HPDE6-E6E7 (cell line): Measurements from ENCODE around the gene MRAS.
A peak's percentile ranks its signal among the peaks of the same experiment; 100 is the strongest.
"Not testable (repeated sequence)": the region's sequence is repeated elsewhere in the genome, so short reads cannot be mapped to it uniquely, and the experiment has no call there.

Source experiments
- DNase-seq: peaks from one replicate; pipeline ENCODE4 v3.0.0; 2011; ENCODE audit warnings: missing footprints; ENCODE audit errors: extremely low spot score

MRAS gene

DNA sequence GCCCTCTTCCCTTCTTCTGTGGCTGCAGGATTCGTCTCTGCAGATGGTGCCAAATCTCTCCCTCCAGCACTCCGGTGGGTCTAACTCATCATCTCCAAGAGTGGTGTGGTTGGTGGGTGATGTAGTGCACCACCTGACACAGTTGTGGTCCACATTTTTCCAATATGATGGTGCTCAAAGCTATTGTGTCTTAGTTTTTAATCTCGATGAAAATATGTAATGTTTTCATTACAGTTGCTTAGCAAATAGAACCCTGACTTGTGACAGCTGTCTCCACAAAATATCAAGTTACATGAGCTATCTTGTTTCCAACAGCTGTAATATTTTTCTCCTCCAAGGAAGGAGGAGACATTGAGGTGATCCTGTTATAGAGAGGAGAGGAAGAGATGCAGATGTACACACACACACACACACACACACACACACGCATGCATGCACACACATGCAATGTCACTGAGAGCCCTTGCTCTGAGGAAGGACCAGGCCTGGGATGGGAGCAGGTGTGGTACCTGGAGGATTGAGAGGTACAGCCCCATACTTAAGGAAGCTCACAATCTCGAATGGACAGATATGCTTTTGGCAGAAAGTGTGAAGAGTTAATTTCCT lies 70.3 kb downstream of the MRAS start:
- no peak for DNase-seq

DNA sequence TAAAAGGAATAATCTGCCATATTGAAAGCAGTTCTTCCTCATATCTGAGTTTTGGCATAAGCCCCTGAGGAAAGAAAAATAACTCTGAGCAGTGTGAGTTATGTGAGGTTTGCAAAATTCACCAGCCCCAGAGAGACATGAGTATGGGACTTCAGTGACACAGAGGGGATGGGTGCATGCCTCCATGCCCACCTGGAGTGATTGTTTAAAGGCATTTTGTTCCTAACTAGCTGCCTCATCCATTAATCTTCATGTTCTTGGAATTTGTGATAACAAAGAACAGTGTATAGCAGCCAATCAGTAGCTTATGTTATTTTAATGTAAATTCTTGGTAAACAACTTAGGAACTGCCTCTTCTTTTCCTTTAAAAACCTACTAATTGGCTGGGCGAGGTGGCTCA lies 74.9 kb downstream of the MRAS start:
- DNase-seq, result no peak

DNA sequence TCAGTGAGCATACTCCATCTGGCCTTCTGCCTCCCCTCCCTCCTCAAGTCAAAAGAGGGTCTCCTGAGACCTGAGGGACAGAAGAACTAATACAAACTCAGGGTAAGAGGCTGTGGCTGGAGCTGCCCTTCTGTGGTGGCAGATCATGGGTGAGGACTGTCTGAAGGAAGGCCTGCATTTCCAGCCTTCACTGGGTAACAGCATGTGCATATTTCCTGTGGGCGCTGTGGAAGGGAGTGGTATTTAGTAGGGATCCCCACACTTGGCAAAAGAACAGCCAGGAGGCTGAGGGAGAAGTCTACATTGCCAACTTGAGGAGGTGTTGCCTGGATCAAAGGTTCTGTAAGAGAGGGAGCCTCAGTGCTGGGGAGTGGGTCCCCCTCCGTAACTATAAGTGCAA lies 75.9 kb downstream of the MRAS start:
- DNase-seq, result no peak

DNA sequence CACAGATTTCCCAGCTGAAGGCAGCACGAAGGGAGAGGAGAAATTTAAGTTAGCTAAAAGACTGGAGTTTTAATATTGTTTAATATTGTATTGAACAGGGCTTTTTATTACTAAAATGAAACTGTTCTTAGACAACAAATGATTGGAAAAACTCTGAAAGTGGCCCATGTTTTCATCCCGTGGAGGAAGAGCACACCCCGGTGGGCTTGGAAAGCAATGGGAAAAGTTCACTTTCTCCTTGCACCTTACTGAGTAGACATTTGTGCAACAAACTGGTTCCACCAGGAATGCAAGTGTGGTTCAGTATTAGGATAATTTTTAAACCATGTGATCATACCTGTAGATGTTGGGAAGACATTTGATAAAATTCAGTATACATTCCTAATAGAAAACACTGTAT lies 77.8 kb downstream of the MRAS start:
- no peak for DNase-seq

DNA sequence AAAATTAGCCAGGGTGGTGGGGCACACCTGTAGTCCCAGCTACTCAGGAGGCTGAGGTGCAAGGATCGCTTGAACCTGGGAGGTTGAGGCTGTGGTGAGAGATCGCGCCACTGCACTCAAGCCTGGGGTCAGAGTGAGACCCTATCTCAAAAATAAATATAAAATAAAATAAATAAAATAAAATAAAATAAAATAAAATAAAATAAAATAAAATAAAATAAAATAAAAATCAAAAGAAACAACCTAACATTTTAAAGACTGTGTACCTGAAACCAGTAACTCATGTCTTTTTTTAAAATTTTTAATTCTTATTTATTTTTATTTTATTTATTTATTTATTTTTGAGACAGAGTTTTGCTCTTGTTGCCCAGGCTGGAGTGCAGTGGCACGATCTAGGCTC lies 78.4 kb downstream of the MRAS start:
- DNase-seq, result not testable (repeated sequence)

DNA sequence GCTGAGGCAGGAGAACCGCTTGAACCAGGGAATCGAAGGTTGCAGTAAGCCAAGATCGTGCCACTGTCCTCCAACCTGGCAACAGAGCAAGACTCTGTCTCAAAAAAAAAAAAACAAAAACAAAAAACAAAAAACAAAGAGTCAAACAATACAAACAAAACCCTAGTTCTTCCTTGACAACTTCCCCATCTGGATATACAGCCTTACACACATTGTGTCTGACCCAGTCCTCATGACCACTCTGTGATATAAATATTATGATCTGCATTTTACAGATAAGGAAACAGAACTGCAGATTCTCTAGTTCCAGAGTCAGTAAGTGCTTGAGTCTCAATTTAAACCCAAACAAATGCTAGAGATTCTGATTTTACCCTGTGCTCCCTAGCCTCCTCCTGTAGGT lies 81.3 kb downstream of the MRAS start:
- no peak for DNase-seq

DNA sequence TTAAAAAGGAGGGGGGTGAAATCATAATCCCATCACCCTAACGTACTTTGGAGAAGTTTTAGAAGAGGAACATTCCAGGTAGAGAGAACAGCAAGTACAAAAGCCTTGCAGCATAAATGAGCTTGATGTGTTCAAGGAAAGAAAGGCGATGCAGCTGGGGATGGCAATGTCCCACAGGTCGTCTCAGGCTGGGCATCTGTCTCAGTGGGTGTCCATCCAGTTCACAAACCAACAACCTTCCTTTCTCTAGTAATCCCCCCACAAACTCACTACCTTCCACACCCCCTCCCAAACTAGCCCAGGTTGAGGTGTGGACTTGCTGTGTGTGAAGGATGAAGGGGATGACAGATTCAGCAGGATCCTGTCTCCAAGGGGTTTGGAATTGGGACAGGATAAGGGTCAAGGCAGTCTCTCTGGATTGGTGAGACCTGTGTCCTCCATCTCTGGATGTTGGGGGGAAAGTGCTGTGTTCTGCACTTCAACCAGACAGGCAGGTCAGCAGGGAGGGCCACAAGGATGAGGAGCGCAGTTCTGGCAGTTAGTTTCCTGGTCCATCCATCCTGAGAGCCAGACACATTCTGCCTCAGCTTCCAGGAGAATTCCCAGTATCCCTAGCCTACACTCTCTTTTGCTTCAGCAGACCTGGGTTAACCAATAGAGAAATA lies 84.3 kb downstream of the MRAS start:
- no peak for DNase-seq

DNA sequence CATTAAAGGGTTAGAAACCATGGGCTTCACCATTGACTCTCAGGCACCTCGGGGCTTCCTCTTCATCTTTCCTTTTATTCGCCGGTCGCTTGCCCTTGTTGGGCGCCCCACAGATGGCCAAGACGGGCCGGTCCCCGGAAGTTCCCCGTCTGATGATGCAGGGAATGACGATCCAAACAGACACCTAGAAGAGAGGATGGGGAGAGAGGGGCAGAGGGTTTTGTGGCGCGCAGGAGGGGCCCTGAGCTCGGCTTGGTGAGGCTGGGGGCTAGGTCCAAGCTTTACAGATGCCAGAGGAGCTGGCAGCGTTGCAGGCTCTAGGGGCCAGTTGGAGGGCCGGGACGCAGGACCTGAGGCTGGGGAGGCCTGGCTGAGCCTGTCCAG lies 85.5 kb downstream of the MRAS start:
- no peak for DNase-seq

DNA sequence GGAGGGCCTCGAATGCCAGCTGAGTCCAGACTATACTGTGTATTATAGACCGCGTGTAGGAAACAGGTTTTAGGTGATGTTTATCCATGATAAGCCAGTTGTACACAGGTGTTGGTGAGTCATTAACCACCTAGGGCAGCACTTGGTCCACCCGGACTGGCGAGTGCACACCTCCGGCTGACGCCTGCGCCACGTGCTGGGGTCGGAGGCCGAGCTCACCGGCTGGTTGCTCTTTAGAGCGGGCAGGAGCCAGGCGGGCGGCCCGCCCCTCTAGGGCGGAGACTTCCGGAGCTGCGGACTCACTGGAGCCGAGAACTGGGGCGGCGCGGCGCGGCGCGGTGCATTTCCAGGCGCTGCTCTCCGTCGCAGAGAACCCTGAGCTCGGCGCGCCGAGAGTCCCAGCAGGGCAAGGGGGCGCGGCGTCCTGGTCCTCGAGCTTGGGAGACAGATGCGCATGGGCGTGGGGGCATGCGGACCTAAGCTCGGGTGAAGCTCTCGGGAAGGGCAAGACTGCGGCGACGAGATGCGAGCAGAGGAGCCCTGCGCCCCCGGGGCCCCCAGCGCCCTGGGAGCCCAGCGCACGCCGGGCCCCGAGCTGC lies 86.0 kb downstream of the MRAS start, which contains the start of gene ESYT3:
ESYT3 (plus strand) TSS at position 341 of the 599 bp plus-strand sequence; CDS start at position 524, 183 bp downstream.
- peak; percentile 96 for DNase-seq

DNA sequence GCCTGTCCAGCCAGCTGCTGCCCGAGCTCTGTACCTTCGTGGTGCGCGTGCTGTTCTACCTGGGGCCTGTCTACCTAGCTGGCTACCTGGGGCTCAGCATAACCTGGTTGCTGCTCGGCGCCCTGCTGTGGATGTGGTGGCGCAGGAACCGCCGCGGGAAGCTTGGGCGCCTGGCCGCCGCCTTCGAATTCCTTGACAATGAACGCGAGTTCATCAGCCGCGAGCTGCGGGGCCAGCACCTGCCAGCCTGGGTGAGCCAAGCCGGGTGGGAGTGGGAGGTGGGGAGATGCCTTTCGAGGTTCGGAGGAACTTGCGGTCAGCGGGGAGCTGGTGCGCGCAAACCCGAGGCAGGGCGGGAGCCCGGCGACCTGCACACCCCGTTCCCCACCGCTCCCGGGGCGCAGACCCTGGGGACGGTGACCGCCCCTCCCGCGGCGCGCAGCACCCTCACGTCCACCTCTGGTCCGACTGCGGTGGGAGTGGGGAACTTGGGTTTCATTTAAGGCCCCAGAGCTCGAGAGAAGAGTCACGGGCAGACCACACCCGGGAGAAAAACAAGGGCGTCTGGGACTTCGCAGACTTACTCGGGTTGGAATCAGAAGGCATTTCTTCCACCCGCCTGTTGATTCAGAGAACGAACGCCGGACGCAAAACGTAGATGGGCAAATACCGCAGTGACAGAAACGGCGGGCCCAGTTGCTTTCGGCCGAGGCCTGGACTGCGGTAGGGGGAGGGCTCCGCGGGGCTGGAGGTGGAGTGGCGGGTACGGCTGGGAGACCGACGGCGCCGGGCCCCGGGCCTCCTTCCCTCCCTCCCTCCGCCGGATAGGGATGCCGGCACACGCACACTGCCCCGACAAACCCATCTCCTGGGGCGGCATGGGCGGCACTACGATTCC lies 86.7 kb downstream of the MRAS start:
- DNase-seq, result peak; percentile 25

DNA sequence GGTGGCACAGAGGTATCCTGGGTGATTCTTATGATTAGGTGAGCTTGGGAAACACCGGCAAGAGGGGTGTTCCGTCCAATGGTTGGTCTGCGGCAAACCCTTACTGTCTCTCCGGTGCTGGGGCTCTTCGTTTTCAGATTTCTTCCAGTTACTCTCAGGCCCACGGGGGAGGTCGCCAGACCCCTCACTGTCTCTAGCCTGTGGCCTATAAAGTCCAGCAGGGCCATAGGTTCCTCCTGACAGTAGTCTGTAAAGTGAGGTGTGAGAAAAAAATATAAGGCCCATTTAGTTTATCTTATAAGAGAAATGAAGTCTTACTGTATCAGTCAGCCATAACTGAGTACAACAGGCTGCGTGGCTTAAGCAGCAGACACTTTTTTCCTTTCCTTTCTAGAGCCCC lies 87.5 kb downstream of the MRAS start:
- no peak for DNase-seq

DNA sequence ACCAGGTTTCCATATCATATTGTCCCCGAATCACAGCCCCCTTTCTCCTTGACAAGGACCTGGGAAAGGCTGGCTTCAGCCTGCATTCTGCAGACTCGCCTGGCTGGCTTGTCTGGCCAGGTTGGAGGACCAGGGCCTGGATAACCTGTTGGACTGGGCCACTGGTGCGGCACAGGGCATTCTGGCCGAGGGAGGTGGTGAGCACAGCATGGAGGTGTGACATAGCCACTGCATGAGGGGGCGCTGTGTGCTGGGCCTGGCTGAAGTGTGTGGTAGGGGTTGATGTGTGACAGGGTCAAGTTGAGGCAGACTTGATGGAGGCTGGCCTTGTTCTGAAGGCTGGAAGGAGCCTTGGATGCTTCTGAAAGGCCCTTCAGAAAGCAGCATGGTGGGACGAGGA lies 88.9 kb downstream of the MRAS start:
- DNase-seq, result no peak

DNA sequence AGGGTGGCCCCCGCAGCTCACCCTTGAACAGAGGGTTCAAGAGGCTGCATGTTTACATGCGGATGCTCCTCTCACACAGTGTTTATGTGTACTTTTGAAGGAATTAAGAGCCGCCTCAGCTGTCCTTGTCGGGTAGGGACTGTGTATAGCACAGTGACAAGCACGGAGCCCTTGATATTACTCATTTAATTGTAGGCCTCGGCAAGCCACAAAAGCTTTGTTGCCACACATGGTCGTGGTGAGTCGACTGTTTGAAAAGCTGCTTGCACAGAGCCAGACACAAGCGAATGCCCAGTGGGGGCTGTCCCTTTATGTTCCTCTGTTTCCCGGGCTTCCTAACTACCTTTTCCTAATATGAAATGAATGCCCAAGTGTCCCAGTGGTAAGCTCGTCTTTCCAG lies 90.5 kb downstream of the MRAS start:
- DNase-seq, result no peak

DNA sequence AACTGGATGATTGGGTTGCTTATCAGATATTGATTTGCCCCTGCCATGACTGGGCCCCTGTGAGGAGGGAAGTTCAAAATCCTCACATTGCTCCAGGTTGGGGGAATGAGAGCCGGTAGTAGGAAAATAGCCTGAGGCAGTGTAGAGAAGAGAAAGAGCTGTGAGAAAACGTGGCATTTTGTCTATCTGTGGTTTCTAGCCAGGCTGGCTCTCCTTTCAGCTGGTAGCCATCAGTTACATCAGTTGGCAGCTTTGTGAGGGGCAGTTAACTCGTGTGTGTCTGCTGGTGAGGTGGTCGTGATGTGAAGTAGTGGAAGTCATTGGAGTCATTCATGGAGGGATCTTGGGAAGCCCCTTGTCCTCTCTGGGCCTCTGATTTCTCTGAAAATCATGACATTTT lies 91.3 kb downstream of the MRAS start:
- no peak for DNase-seq

DNA sequence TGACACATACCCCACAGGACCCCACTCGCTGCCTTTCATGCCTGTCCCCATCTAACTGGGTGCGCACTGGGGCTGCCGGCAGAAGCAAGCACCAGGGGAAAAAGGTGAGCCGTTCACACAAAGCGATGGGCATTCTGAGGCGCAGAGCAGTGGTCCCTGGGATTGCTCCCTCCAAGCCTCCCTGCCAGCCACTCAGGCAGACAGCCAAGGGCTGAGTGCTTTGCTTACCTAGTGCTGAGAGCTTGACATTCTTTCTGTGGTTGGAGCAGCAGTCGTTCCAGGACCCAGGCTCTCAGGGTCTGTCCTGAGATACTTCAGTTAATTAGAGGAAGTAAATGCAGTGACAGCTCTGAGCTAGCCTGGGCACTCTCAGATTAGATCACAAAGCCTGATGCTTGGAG lies 91.7 kb downstream of the MRAS start:
- DNase-seq, result no peak

DNA sequence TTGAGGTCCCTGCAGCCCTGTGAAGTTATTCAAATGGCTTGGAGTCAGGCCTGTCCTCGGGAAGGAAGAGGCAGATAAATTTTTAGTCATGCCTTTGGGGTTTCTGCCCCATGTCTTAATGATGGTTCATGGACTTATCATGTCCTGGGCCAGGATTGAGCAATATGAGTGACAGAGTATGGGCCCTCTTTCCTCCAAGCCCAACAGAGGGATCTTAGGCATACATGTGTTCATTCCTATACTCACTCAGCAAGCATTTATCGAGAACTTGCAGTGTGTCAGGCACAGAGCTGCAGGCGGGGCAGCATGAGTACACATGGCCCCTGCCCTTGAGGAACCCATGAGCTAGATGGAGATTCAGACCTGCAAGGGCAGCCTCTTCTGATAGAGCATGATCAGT lies 92.2 kb downstream of the MRAS start:
- DNase-seq, result no peak

DNA sequence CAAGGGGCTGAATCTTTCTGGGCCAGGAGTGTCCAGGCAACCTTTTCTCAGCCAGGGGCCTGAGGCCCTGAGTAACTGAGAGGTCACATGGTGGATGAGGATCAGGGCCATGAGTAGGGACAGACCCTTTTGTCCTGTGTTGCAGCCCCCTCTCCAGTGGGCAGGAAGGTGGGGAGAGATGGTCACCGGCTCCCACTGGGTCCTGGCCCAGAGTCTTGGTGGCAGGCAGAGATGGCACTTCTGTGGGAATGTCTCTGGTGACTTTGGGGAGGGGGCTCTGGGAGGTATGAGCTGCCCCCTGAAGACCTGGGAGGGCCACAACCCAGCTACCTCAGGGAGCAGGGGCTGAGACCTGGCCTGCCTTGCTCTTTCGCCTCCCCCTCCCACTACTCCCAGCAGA lies 92.9 kb downstream of the MRAS start:
- no peak for DNase-seq

DNA sequence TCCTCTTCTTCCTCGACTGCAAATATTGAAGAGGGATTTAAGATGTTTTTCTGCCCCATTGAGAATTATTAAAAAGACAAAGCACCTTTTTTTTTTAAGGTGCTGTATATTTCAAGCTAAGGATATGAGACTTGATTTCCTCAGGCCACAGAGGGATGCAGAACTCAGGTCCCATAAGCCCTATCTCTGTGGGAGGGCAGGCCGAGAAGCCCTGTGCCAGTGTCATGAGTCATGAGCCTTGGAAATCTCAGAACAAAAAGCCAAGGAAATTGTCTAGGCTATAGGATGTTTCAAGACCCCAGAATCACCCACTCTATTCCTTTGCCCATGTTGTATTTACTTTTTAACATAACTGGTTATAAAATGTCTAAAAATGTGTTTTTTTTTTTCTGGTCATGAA lies 93.4 kb downstream of the MRAS start:
- DNase-seq, result no peak

DNA sequence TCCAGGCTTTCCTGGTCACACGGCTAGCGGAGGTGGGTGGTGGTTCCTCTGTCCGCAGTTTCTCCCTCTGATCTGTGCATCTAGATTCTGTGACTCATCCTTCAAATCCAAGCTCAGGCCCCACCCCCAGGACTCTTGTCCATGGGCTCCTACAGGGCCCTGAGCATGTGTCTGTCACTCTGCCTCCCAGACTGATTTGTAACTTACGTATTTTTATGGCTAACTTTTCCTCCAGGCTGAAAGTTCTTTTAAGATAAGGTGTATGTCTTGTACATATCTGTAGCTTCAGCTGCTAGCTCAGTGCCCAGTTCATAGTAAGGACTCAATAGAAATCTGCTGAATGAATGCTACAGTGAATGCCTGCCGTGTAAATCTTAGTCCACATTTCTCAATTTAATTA lies 94.1 kb downstream of the MRAS start:
- peak; percentile 76 for DNase-seq

DNA sequence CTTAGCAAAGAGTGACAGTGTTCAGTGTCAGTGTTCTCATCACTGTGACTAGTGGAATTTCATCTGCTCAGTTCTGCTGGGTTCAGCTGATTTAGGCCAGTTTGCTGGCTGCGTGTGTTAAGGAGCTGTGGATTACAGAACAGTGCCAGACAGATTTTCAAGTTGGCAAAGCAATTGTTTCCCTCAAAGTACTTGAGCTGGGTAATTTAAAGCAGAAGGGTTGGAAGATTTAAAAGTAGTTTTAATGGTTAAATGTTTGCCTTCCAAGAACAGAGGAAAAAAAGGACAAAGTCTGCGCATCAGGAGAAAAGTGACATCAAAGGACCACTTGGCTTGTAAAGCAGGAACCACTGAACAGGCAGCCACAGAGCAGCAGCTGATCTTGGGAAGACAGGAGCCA lies 94.7 kb downstream of the MRAS start:
- no peak for DNase-seq

DNA sequence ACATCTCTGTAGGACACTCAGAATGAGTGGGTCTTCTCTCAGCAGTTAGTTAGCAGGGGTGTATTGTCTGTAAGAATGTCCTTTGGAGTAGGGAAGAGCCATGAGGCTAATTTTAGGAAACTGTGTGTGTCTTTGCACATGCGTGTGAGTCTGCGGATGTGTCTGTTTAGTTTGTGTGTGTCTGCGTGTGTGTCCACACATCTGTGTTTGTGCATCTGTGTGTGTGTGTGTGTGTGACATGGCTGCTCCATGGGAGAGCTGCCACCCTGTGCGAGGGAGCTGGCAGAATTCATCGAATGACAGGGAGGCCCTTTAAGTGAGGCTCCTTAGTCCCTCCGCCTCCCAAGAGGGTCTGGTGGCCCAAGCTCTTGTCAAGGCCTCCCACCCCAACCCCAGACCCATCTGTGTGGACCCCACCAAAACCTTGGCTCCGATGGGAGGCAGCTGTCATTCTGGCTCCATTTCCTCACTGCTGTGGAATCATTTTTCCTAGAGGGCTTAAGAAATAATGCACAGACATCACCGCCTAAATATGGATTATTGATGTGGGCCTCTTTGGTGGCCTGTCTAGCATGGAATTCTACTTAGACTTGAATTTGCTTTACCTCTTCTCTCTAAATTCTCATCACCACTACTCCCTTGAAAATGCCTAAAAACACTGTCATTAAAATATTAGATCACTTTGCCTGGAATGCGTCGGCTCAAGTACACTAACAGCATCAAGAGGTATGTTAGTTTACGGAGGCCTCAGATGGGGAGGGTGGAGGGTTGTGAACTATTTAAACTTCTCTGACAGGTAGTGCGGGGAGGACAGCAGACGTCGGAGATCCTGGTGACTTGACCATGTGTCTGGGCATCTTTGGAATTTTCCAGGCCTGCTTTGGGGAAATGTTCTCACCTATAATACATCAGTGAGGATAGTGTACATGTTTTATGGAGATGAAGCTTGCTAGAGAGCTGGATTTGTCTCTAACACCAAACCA lies 95.4 kb downstream of the MRAS start:
- DNase-seq, result no peak
